MCF 10A (cell line): Measurements from ENCODE around the gene SLC24A3. TPM values are rescaled to one million over a fixed set of nuclear protein-coding genes. Genes with fewer than 3 reads are reported as not detected.

Source experiments
- BruUV-seq: library from RNA; stranded (reverse); fragments of 400-500 nt; replicated peaks from 2 replicates; lab custom pipeline; 2021; lab: Mats Ljungman, UMichigan
- CTCF ChIA-PET: fragments of 300-600 bp; sonication (Branson Sonifier 250); formaldehyde crosslinking; extraction: SDS; loops from one replicate; lab custom pipeline; 2021; ENCODE audit warnings: antibody characterized with exemption, inconsistent platforms; lab: Yijun Ruan, JAX
- POLR2A ChIA-PET: fragments of 300-600, 350-650 bp; sonication (Branson Sonifier 250); formaldehyde crosslinking; extraction: SDS; loops from one replicate; lab custom pipeline; 2020; ENCODE audit warnings: antibody characterized with exemption, inconsistent platforms; lab: Yijun Ruan, JAX
- DNase-seq: peaks from one replicate; pipeline ENCODE4 v3.0.0-alpha.2; 2018; ENCODE audit not compliant: unreplicated experiment
- H3K27ac Mint-ChIP-seq: one replicate; pipeline ENCODE4 v1.8.0; 2022; ENCODE audit warnings: mild to moderate bottlenecking, low read depth, mixed read lengths; ENCODE audit not compliant: unreplicated experiment
- H3K27me3 Mint-ChIP-seq: one replicate; pipeline ENCODE4 v1.8.0; 2022; ENCODE audit warnings: mixed read lengths; ENCODE audit not compliant: insufficient read depth, unreplicated experiment
- H3K36me3 Mint-ChIP-seq: one replicate; pipeline ENCODE4 v1.8.0; 2022; ENCODE audit warnings: mild to moderate bottlenecking, moderate library complexity, mixed read lengths; ENCODE audit not compliant: insufficient read depth, unreplicated experiment
- H3K4me1 Mint-ChIP-seq: one replicate; pipeline ENCODE4 v1.8.0; 2022; ENCODE audit warnings: mixed read lengths; ENCODE audit not compliant: insufficient read depth, unreplicated experiment
- H3K4me3 Mint-ChIP-seq: one replicate; pipeline ENCODE4 v1.8.0; 2022; ENCODE audit warnings: mild to moderate bottlenecking, moderate library complexity, mixed read lengths; ENCODE audit not compliant: unreplicated experiment
- H3K9me3 Mint-ChIP-seq: one replicate; pipeline ENCODE4 v1.8.0; 2022; ENCODE audit warnings: mixed read lengths; ENCODE audit not compliant: unreplicated experiment
- intact Hi-C: fragments of 100-400 bp; cut with micrococcal nuclease; formaldehyde crosslinking; loops from 2 replicates; pipeline ENCODE4 v1.14.1; 2022
- total RNA-seq: library from RNA; stranded (reverse); gene quantifications from 2 replicates; pipeline ENCODE4 v1.2.3, GENCODE V29; 2022
- TF ChIP-seq, protein P1 (sequence below): fragments of 200-600 bp; IDR thresholded peaks from one replicate; pipeline ENCODE4 v1.8.0; 2022; ENCODE audit warnings: antibody characterized with exemption, mild to moderate bottlenecking; ENCODE audit not compliant: unreplicated experiment

SLC24A3 gene
- total RNA-seq, 1 experiment from 2014 or later: not detected

DNA sequence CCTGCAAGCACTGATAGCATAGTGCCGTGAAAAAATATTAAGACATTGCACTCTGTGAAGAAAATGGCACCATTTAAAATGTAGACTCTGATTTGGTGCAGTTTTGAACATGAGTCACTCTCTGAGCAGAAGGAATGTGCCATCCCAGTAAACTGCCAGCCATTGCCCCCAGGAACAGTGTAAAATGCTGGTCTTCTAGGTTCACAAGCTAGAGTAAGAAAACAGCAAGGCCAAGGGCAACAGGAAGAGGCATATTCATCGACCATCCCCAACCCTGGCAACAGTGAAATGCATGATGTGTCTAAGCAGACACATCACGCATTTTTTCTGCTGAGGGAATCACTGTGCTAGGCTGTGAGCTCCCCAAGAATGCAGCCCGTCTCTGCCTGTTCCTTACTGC, 382.5 kb downstream of the SLC24A3 start:
- Mint-ChIP-seq H3K4me3 (no peak overlapping the region), H3K27ac (no peak overlapping the region), H3K9me3 (no peaks in the 10 kb centered on the region), H3K36me3 (no peaks in the 10 kb centered on the region), H3K27me3 (no peaks in the 10 kb centered on the region), H3K4me1 (no peaks in the 10 kb centered on the region)
- POLR2A ChIA-PET: no interaction called here
- TF ChIP-seq, protein P1, sequence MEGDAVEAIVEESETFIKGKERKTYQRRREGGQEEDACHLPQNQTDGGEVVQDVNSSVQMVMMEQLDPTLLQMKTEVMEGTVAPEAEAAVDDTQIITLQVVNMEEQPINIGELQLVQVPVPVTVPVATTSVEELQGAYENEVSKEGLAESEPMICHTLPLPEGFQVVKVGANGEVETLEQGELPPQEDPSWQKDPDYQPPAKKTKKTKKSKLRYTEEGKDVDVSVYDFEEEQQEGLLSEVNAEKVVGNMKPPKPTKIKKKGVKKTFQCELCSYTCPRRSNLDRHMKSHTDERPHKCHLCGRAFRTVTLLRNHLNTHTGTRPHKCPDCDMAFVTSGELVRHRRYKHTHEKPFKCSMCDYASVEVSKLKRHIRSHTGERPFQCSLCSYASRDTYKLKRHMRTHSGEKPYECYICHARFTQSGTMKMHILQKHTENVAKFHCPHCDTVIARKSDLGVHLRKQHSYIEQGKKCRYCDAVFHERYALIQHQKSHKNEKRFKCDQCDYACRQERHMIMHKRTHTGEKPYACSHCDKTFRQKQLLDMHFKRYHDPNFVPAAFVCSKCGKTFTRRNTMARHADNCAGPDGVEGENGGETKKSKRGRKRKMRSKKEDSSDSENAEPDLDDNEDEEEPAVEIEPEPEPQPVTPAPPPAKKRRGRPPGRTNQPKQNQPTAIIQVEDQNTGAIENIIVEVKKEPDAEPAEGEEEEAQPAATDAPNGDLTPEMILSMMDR: no peak
- intact Hi-C loops: no loop called here
- DNase-seq: no peak
- CTCF ChIA-PET: interaction anchor here (1.1 kb wide), 2 partner anchors 65 to 68 kb away, joined by 3 read pairs; no protein-coding TSS in a partner anchor
- no TSS peak for BruUV-seq

DNA sequence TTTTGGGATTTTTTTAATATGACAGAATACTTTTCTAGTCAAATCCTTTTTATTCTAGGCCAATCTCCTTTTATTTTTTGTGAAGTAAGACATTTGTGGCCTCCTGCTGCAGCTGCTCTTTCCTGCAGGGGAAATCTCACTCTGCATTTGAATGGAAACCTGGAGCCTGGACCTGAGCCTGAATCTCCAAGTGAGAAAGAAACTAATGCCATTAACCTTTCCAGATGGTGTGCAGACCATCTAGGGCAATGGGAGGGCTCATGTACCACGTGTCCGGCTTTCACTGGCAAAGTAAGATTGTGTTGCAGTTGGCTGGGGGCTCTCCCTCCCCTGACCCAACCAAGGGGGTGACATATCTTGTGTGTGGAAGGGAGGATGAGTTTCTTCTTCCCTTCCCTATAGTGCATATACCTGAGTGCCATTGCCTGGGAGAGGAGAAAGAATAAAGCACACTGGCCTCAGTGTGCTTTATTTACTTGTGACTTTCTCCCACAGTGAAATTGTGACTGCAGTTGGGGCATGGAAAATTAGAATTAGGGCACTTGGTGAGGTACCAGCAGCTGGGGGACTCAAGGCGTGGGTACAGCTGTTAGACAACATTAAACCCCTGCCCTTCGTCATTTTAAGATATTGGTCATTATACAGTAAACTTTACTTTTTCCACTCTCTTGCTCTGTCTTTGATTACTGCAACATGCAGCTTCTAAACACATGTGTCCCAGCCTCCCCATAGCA, 385.8 kb downstream of the SLC24A3 start:
- no peak for DNase-seq
- intact Hi-C loops: no loop called here
- CTCF ChIA-PET: interaction anchor here (0.9 to 1.2 kb wide), 2 partner anchors 9 to 24 kb away, joined by 3 to 4 read pairs; no protein-coding TSS in a partner anchor

DNA sequence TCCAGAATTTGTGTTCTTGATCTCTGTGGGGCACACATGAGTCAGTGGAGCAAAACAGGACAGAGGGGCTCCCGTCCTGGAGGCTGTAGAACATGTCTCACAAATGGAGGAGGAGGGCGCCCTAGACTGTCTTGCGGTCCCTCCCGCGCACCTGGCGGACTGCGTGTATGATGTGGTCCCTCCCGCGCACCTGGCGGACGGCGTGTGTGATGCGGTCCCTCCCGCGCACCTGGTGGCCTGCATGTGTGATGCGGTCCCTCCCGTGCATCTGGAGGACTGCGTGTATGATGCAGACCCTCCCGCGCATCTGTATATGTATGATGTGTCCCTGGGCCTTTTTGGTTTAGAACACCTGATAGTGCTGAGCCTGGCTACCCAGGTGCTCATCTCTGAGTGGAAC, 386.8 kb downstream of the SLC24A3 start:
- TF ChIP-seq, protein P1: no peak
- H3K4me3 Mint-ChIP-seq: no peak overlapping the region
- H3K4me1 Mint-ChIP-seq: no peaks in the 10 kb centered on the region
- no TSS peak for BruUV-seq
- ChIA-PET POLR2A (no interaction called here), CTCF (interaction anchor here (0.9 kb wide), 1 partner anchor 9 kb away, joined by 4 read pairs; no protein-coding TSS in a partner anchor)
- no peak overlapping the region for H3K27ac Mint-ChIP-seq
- no peaks in the 10 kb centered on the region for H3K9me3 Mint-ChIP-seq
- H3K27me3 Mint-ChIP-seq: no peaks in the 10 kb centered on the region
- intact Hi-C loops: no loop called here
- H3K36me3 Mint-ChIP-seq: no peaks in the 10 kb centered on the region
- DNase-seq: no peak

More for the DNA sequence above, 385.8 kb downstream of the SLC24A3 start:
- no peaks in the 10 kb centered on the region for H3K27me3 Mint-ChIP-seq
- POLR2A ChIA-PET: interaction anchor here (0.7 kb wide), 1 partner anchor 627 kb away, joined by 3 read pairs; no protein-coding TSS in a partner anchor
- no peak overlapping the region for H3K4me3 Mint-ChIP-seq
- H3K36me3 Mint-ChIP-seq: no peaks in the 10 kb centered on the region
- no peaks in the 10 kb centered on the region for H3K9me3 Mint-ChIP-seq
- BruUV-seq: no TSS peak
- H3K4me1 Mint-ChIP-seq: no peaks in the 10 kb centered on the region
- no peak overlapping the region for H3K27ac Mint-ChIP-seq
- TF ChIP-seq, protein P1: no peak

DNA sequence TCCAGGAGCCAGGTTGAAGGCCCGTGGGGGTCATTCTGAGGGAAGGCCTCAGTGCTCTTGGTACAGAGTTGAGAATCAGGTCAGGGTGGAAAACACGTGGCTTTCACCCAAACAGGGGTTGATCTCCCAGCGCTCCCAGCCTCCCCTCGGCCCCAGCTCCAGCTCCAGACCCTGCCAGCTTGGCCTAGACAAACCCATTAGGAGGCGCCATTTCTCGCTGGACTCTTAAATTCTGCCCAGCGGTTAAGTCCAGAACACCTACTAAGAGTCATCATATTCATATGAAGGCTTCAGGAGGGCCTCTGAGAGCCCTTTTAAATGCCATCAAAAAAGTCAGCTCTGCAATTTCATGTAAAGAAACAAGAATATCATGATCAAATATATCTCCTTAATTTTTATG, 387.6 kb downstream of the SLC24A3 start:
- H3K36me3 Mint-ChIP-seq: no peaks in the 10 kb centered on the region
- no peak overlapping the region for H3K4me3 Mint-ChIP-seq
- ChIA-PET CTCF (interaction anchor here (0.6 to 0.9 kb wide), 3 partner anchors 12 to 22 kb away, joined by 3 to 5 read pairs (median 3); no protein-coding TSS in a partner anchor), POLR2A (no interaction called here)
- H3K4me1 Mint-ChIP-seq: no peaks in the 10 kb centered on the region
- no peak overlapping the region for H3K27ac Mint-ChIP-seq
- H3K27me3 Mint-ChIP-seq: no peaks in the 10 kb centered on the region
- no peaks in the 10 kb centered on the region for H3K9me3 Mint-ChIP-seq
- intact Hi-C loops: no loop called here
- TF ChIP-seq, protein P1: no peak
- DNase-seq: no peak
- BruUV-seq: no TSS peak
